Fibroblast of mammary gland (primary cell): ENCODE results near the gene TXNDC2.

Source experiments
- DNase-seq: peaks from one replicate; pipeline ENCODE4 v3.0.0-alpha.2; 2010; ENCODE audit warnings: low read depth
- H3K4me3 ChIP-seq: 2 replicates; pipeline ENCODE4 v1.5.1; 2011; ENCODE audit warnings: low read depth, mild to moderate bottlenecking, low read length, moderate library complexity; ENCODE audit not compliant: control insufficient read depth
- TF ChIP-seq, protein P1 (sequence below): conservative IDR thresholded peaks from 2 replicates; pipeline ENCODE4 v1.5.1; 2011; ENCODE audit warnings: low read depth, low read length, inconsistent platforms; ENCODE audit not compliant: control insufficient read depth, insufficient read depth

The TXNDC2 gene

DNA sequence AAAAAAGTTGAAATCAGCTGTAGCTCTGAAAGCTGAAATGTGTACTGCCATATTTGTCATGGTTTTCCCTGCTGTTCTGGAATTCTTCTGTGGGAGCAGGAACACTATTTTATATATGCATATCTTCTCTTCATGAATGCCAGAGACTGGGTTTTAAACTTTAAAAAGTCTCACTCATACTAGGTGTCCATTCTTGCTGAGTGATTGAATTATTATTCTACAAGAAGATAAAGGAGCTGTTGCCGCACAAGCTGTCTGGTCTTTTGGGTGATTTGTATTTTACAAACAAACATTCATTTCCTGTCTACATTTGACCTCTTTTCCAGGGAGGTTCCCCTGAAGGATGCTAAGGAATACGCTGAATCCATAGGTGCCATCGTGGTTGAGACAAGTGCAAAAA lies 40.5 kb upstream of the TXNDC2 start:
- DNase-seq, result no peak
- H3K4me3 ChIP-seq, result no peak overlapping the region
- TF ChIP-seq, protein P1, sequence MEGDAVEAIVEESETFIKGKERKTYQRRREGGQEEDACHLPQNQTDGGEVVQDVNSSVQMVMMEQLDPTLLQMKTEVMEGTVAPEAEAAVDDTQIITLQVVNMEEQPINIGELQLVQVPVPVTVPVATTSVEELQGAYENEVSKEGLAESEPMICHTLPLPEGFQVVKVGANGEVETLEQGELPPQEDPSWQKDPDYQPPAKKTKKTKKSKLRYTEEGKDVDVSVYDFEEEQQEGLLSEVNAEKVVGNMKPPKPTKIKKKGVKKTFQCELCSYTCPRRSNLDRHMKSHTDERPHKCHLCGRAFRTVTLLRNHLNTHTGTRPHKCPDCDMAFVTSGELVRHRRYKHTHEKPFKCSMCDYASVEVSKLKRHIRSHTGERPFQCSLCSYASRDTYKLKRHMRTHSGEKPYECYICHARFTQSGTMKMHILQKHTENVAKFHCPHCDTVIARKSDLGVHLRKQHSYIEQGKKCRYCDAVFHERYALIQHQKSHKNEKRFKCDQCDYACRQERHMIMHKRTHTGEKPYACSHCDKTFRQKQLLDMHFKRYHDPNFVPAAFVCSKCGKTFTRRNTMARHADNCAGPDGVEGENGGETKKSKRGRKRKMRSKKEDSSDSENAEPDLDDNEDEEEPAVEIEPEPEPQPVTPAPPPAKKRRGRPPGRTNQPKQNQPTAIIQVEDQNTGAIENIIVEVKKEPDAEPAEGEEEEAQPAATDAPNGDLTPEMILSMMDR, result no peak

DNA sequence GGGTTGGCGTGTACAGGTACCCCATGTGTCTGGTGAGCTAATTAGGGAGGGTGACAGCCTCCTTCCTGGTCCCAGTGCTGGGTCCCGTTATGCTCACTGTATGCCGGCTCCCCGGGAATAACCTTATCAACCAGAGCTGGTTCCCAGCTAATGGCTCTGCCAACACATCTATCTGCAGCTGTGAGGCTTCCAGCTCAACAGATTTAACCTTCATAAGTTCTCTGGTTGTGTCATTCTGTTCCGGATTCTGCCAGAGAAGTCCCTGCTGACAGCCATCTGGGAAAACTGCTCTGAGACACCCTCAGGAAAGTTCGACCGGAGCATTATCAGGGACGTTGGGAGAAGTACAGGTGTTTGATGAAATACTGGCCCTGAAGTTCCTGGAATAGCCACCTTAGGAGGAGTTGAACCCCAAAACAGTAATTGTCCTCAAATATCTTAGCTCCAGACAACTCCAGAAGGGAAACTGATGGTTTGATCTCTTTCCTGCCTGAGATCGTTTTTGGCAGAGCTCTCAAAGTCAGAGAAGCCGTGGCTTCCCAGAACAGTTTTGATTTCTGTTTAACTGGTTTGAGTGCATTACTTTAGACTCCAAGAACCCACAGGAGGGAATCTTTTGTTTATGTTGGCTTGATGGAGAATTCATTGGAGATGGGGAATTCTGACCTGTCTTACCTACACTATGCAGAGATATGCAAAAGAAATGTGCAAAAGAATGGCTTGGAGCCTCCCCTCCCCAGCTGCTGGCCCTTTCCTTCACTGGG lies 39.4 kb upstream of the TXNDC2 start:
- no peak overlapping the region for H3K4me3 ChIP-seq
- TF ChIP-seq, protein P1, result no peak
- no peak for DNase-seq

- no peak overlapping the region for H3K4me3 ChIP-seq
- no peak for DNase-seq
- TF ChIP-seq, protein P1, result no peak
These were observed 37.4 kb upstream of the TXNDC2 start for GRCh38 chr18:9848170-9848879.

DNA sequence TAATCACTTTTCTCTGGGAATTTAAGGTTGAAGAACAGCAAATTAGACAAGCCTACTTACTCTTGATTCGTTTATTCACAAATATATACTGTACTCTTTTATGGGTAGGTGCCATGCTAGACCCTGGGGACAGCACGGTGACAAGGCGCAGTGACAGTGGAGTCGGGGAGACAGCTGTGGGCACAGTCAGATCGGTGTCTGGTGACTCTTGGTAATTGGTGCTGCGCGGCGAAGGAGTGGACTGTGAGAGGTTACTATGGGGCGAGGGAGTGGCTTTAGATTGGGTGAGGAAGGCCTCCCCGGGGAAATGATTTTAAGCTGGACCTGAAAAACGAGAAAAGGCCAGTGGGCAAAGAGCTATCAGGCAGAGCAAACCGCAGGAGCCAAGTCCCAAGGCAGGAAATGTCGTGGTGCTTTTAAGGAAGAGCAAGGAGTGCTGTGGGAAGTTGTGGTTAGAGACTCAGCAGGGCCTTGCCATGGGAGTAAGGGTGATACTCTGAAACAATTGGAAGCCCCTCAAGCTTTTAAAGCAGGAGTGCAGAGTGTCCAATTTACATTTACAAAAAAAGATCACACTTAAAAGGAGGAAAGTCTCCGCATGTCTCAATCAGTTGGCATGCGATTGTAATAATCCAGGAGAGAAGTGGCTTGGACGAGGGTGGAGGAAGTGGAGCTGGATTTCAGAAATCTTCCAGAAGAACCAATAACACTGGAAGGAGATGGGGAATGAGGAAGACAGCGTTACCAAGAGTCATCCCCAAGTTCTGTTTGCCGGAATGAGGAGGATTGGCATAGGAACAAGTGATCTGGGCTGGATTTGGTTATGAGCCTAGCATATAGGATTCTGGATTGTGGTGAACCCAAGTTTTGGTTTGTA lies 36.1 kb upstream of the TXNDC2 start:
- DNase-seq, result no peak
- TF ChIP-seq, protein P1, result no peak
- H3K4me3 ChIP-seq, result no peak overlapping the region

DNA sequence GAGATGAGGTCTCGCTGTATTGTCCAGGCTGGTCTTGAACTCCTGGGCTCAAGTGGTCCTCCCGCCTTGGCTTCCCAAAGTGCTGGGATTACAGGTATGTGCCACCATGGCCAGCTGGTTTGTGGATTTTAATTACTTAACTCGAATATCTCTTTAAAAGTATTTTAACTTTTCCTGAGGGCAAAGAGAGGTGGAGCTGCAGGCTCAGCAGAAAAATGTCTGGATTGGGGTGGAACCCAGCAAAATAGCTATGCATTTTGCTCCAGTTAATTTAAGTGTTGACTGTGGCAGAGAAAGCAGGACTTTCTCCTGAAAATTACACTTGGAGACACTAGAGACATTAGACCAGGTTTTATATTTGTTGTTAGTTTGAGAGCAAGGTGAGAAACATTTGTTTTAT lies 35.5 kb upstream of the TXNDC2 start:
- no peak for DNase-seq
- TF ChIP-seq, protein P1, result no peak
- no peak overlapping the region for H3K4me3 ChIP-seq

DNA sequence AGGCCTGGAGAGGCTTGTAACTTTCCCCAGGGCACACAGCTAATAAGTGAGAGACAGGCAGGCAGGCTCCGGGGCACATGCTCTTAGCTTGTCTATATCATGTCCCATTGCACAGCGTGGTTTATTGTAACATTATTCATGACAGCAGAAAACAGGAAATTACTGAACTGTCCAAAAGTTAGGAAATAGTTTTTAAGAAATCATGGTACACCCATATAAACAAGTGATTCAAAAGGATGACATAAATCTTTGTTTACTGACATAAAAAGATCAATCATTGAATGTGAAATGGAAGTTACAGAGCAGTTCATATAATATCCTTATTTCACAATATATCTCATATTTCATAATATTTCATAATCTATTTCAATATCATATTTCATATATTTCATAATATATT lies 34.3 kb upstream of the TXNDC2 start:
- TF ChIP-seq, protein P1, result no peak
- peak; percentile 31 for DNase-seq
- no peak overlapping the region for H3K4me3 ChIP-seq
